OCI-M2 (cell line): ENCODE results near the gene VPS25.
"Not testable (repeated sequence)": the region's sequence is repeated elsewhere in the genome, so short reads cannot be mapped to it uniquely, and the experiment has no call there.

Source experiments
- DNase-seq: peaks from one replicate; lab custom pipeline; 2025; ENCODE audit not compliant: unreplicated experiment; lab: John Stamatoyannopoulos, UW

The VPS25 gene

GRCh38 chr17:42768006-42768405 is 5.2 kb upstream of the VPS25 start:
- DNase-seq = not testable (repeated sequence)

- not testable (repeated sequence) for DNase-seq
Measured at GRCh38 chr17:42769964-42770363, 3.3 kb upstream of the VPS25 start.

GRCh38 chr17:42772945-42773289 is 332 bp upstream of the VPS25 start:
- no peak for DNase-seq

- DNase-seq = no peak
Measured at GRCh38 chr17:42774066-42774745, 957 bp downstream of the VPS25 start.

- peak; percentile 71 for DNase-seq
Measured at GRCh38 chr17:42775534-42776098, 2.4 kb downstream of the VPS25 start.

GRCh38 chr17:42778570-42778969 is 5.3 kb downstream of the VPS25 start:
- DNase-seq = no peak

- no peak for DNase-seq
Measured at GRCh38 chr17:42779304-42779935, 6.2 kb downstream of the VPS25 start.

GRCh38 chr17:42779936-42780850 is 6.9 kb downstream of the VPS25 start, which contains the start of gene WNK4:
TSS of gene WNK4 (plus strand) at chr17:42780610. CDS start at chr17:42780699, 89 bp downstream.
- DNase-seq = peak; percentile 44

GRCh38 chr17:42780851-42781638 is 7.8 kb downstream of the VPS25 start:
- no peak for DNase-seq

- no peak for DNase-seq
Measured at GRCh38 chr17:42781639-42782165, 8.5 kb downstream of the VPS25 start.

- no peak for DNase-seq
Measured at GRCh38 chr17:42782166-42783061, 9.2 kb downstream of the VPS25 start.

- DNase-seq = no peak
Measured at GRCh38 chr17:42783062-42783790, 10.0 kb downstream of the VPS25 start.

- no peak for DNase-seq
Measured at GRCh38 chr17:42783791-42784138, 10.5 kb downstream of the VPS25 start.

GRCh38 chr17:42784409-42784808 is 11.2 kb downstream of the VPS25 start:
- no peak for DNase-seq

- DNase-seq = no peak
Measured at GRCh38 chr17:42784811-42785592, 11.8 kb downstream of the VPS25 start.

GRCh38 chr17:42787266-42787665 is 14.0 kb downstream of the VPS25 start:
- DNase-seq = no peak

- DNase-seq = no peak
Measured at GRCh38 chr17:42791948-42792347, 18.7 kb downstream of the VPS25 start.

- DNase-seq = no peak
Measured at GRCh38 chr17:42792545-42792944, 19.3 kb downstream of the VPS25 start.
